Calu3 (cell line): ENCODE measurements around the gene CDC42. TPM values are rescaled to one million over a fixed set of nuclear protein-coding genes. Genes with fewer than 3 reads are reported as not detected.
A peak's percentile ranks its signal among the peaks of the same experiment; 100 is the strongest.

Experiments used
- BruUV-seq: library from RNA; stranded (reverse); fragments of 400-500 nt; replicated peaks from 2 replicates; lab custom pipeline; 2021; lab: Mats Ljungman, UMichigan
- CTCF ChIA-PET: fragments of 300-600 bp; sonication (Branson Sonifier 250); formaldehyde crosslinking; loops from one replicate; lab custom pipeline; 2022; ENCODE audit warnings: antibody characterized with exemption; lab: Charles Lee
- DNase-seq: peaks from one replicate; pipeline ENCODE4 v3.0.0; 2022
- H3K27ac Mint-ChIP-seq: one replicate; pipeline ENCODE4 v1.8.0; 2022; ENCODE audit warnings: mixed read lengths; ENCODE audit not compliant: unreplicated experiment
- H3K27me3 Mint-ChIP-seq: one replicate; pipeline ENCODE4 v1.8.0; 2022; ENCODE audit warnings: mixed read lengths; ENCODE audit not compliant: unreplicated experiment
- H3K36me3 Mint-ChIP-seq: one replicate; pipeline ENCODE4 v1.8.0; 2022; ENCODE audit warnings: mild to moderate bottlenecking, moderate library complexity, mixed read lengths; ENCODE audit not compliant: insufficient read depth, unreplicated experiment
- H3K4me1 Mint-ChIP-seq: one replicate; pipeline ENCODE4 v1.8.0; 2022; ENCODE audit warnings: mild to moderate bottlenecking, low read depth, mixed read lengths; ENCODE audit not compliant: unreplicated experiment
- H3K4me3 Mint-ChIP-seq: one replicate; pipeline ENCODE4 v1.8.0; 2022; ENCODE audit warnings: mild to moderate bottlenecking, low read depth, moderate library complexity, mixed read lengths; ENCODE audit not compliant: unreplicated experiment
- H3K9me3 Mint-ChIP-seq: one replicate; pipeline ENCODE4 v1.8.0; 2022; ENCODE audit warnings: low read depth, mixed read lengths; ENCODE audit not compliant: unreplicated experiment
- CTCF ChIP-seq: fragments of 200-600 bp; IDR thresholded peaks from one replicate; pipeline ENCODE4 v1.8.0; 2022; ENCODE audit warnings: antibody characterized with exemption; ENCODE audit not compliant: unreplicated experiment
- intact Hi-C: fragments of 100-400 bp; cut with micrococcal nuclease; formaldehyde crosslinking; loops from one replicate; pipeline ENCODE4 v1.10.0; 2022; ENCODE audit not compliant: unreplicated experiment
- total RNA-seq: library from RNA; stranded (reverse); gene quantifications from 2 replicates; pipeline ENCODE4 v1.2.3, GENCODE V29; 2022

Gene CDC42
- total RNA-seq, 1 experiment from 2014 or later = 204 TPM

GRCh38 chr1:22039594-22040285 is 12.8 kb upstream of the CDC42 start:
- intact Hi-C loops = no loop called here
- H3K4me3 Mint-ChIP-seq = no peak overlapping the region
- H3K36me3 Mint-ChIP-seq = no peaks in the 10 kb centered on the region
- H3K4me1 Mint-ChIP-seq = peaks cover 25% of the 10 kb centered on the region
- no peak overlapping the region for H3K27ac Mint-ChIP-seq
- CTCF ChIA-PET = interaction anchor here (0.7 to 1.3 kb wide), 4 partner anchors 13 to 496 kb away, joined by 3 to 6 read pairs (median 4); partner anchors contain the start of gene CDC42
- no peaks in the 10 kb centered on the region for H3K27me3 Mint-ChIP-seq
- no peak for TF ChIP-seq CTCF
- H3K9me3 Mint-ChIP-seq = no peaks in the 10 kb centered on the region
- peak; percentile 69 for DNase-seq
- no TSS peak for BruUV-seq

GRCh38 chr1:22040286-22040623 is 12.3 kb upstream of the CDC42 start:
- DNase-seq = no peak
- CTCF ChIA-PET = interaction anchor here (1.0 to 1.3 kb wide), 3 partner anchors 13 to 59 kb away, joined by 3 to 4 read pairs (median 3); partner anchors contain the start of gene CDC42
- no TSS peak for BruUV-seq
- intact Hi-C loops = no loop called here
- peaks cover 30% of the 10 kb centered on the region for H3K4me1 Mint-ChIP-seq
- H3K4me3 Mint-ChIP-seq = no peak overlapping the region
- no peaks in the 10 kb centered on the region for H3K36me3 Mint-ChIP-seq
- no peaks in the 10 kb centered on the region for H3K27me3 Mint-ChIP-seq
- no peak for TF ChIP-seq CTCF
- H3K27ac Mint-ChIP-seq = no peak overlapping the region
- peaks cover 2% of the 10 kb centered on the region for H3K9me3 Mint-ChIP-seq

- H3K27me3 Mint-ChIP-seq = no peaks in the 10 kb centered on the region
- H3K27ac Mint-ChIP-seq = no peak overlapping the region
- peaks cover 3% of the 10 kb centered on the region for H3K9me3 Mint-ChIP-seq
- DNase-seq = no peak
- H3K4me3 Mint-ChIP-seq = no peak overlapping the region
- CTCF ChIA-PET = no interaction called here
- H3K36me3 Mint-ChIP-seq = no peaks in the 10 kb centered on the region
- intact Hi-C loops = no loop called here
- no TSS peak for BruUV-seq
- TF ChIP-seq CTCF = no peak
- peaks cover 34% of the 10 kb centered on the region for H3K4me1 Mint-ChIP-seq
Measured at GRCh38 chr1:22041505-22041904, 11.0 kb upstream of the CDC42 start.

- Mint-ChIP-seq H3K27ac (peak overlapping the region; percentile 17), H3K4me3 (peak overlapping the region; percentile 17), H3K9me3 (peaks cover 3% of the 10 kb centered on the region), H3K36me3 (no peaks in the 10 kb centered on the region), H3K27me3 (no peaks in the 10 kb centered on the region), H3K4me1 (peaks cover 44% of the 10 kb centered on the region)
- no peak for DNase-seq
- intact Hi-C loops = no loop called here
- no TSS peak for BruUV-seq
- TF ChIP-seq CTCF = no peak
- CTCF ChIA-PET = no interaction called here
Measured at GRCh38 chr1:22043198-22043769, 9.2 kb upstream of the CDC42 start.
